ENCODE data around the gene HARBI1. TPM values are rescaled to one million over a fixed set of nuclear protein-coding genes. Genes with fewer than 3 reads are reported as not detected.

HARBI1 gene
- polyA plus RNA-seq, 1 of the 3 experiments (the other 2 are of a cell fraction), result 2.4 TPM

DNA sequence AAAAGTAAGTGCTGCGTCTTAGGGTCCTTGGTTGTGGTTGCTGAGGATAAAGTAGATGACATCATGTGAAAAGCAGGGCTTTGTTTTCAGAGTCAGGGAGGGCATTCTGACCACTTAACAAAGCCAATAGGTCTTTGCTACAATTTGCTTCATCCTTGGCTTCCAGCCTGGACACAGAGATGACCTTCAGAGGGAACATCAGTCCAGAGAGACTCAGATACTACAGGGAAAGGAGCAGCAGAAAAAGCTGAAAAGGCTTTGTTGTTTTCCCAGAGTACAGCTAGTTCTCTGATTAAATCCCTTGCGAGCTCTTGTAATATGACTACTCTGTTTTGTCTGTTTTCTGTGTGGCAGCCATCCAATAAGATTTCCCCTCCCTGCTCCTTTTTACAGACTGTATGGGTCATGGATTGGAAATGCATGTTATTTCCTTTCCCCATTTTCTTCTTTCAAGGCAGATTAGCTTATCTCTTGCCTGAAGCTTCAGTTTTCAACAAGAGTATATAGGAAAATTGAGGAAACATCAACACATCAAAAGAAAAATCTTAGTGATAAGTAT, 32.2 kb upstream of the HARBI1 start:
- Histone ChIP-seq H2AFZ (ENCODE audit: low read depth) (0 out of 2 replicates have a peak overlapping the region, but pooled peaks have one; percentile 26), H3K9ac (peak overlapping the region; percentile 68), H3K79me2 (ENCODE audit: insufficient read depth) (no peaks in the 10 kb centered on the region), H3K27me3 (ENCODE audit: insufficient read depth) (no peaks in the 10 kb centered on the region), H3K4me2 (peak overlapping the region; percentile 65), H3K27ac (ENCODE audit: low read depth in 2 of 2, low read length in 1 of 2) (peak overlapping the region; percentile 87 to 97), H4K20me1 (ENCODE audit: insufficient read depth) (no peaks in the 10 kb centered on the region), H3K4me3 (ENCODE audit: low read depth in 2 of 2, low read length in 1 of 2) (0 out of 4 replicates have a peak overlapping the region, but pooled peaks of 1 of the 2 experiments have one; percentile 0), H3K4me1 (ENCODE audit: control insufficient read depth in 1 of 2, insufficient read depth in 2 of 2, low read depth in 1 of 2, low read length in 1 of 2) (peaks cover 3 to 25% of the 10 kb centered on the region in 2 experiments; a peak in 3 of 4 replicates), H3K9me2 (no peaks in the 10 kb centered on the region), H3K9me3 (no peaks in the 10 kb centered on the region), H3K36me3 (replicated peaks in 1 of 2; ENCODE audit: control insufficient read depth in 1 of 2, insufficient read depth in 2 of 2, low read length in 1 of 2) (peaks cover 26 to 44% of the 10 kb centered on the region in 2 experiments), H3F3A (replicated peaks; ENCODE audit: insufficient read depth) (peaks cover 30% of the 10 kb centered on the region)
- 17% methylated on average over 2 of the region's 2 CpGs for WGBS (ENCODE audit: low lambda C conversion rate)
- ChIA-PET POLR2A (interaction anchor here (1.3 kb wide), 1 partner anchor 29 kb away, joined by 4 read pairs; no protein-coding TSS in a partner anchor), CTCF (interaction anchor here (0.7 to 0.8 kb wide), 2 partner anchors 43 to 120 kb away, joined by 3 read pairs; no protein-coding TSS in a partner anchor)
- peak; percentile 49 for DNase-seq
- TF ChIP-seq, protein P1, sequence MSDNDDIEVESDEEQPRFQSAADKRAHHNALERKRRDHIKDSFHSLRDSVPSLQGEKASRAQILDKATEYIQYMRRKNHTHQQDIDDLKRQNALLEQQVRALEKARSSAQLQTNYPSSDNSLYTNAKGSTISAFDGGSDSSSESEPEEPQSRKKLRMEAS (IDR thresholded peaks at IDR 0.05; ENCODE audit: low read depth), result peak; percentile 20; the same call in 1 of the 2 replicates
- TF ChIP-seq POLR2AphosphoS5 (IDR thresholded peaks at IDR 0.05; ENCODE audit: low read depth, low read length) (peak; percentile 57; the same call in 1 of the 2 replicates), TAF1 (IDR thresholded peaks at IDR 0.05; ENCODE audit: borderline replicate concordance, low read depth, low read length) (peak; percentile 42; the same call in 1 of the 2 replicates), FOXM1 (IDR thresholded peaks at IDR 0.05; ENCODE audit: low read depth) (0 out of 2 replicates have a peak, but pooled peaks have one; percentile 32), CHD2 (IDR thresholded peaks at IDR 0.05; ENCODE audit: low read length, partially characterized antibody) (no peak), NRF1 (IDR thresholded peaks at IDR 0.05; ENCODE audit: low read depth, low read length) (no peak), SIN3A (IDR thresholded peaks at IDR 0.05; ENCODE audit: borderline replicate concordance, low read depth, low read length) (0 out of 2 replicates have a peak, but pooled peaks have one; percentile 24), SMC3 (IDR thresholded peaks at IDR 0.05; ENCODE audit: low read depth, low read length) (no peak), EZH2phosphoT487 (IDR thresholded peaks at IDR 0.05; ENCODE audit: borderline replicate concordance, low read depth) (no peak), RXRA (IDR thresholded peaks at IDR 0.05; ENCODE audit: borderline replicate concordance, low read depth) (peak; percentile 69; the same call in 1 of the 2 replicates), RCOR1 (IDR thresholded peaks at IDR 0.05; ENCODE audit: low read length) (no peak), YY1 (IDR thresholded peaks at IDR 0.05; ENCODE audit: low read depth) (no peak), GABPA (IDR thresholded peaks at IDR 0.05; ENCODE audit: low read depth) (no peak), FOSL2 (IDR thresholded peaks at IDR 0.05; ENCODE audit: borderline replicate concordance, low read depth) (peak; percentile 71; the same call in 1 of the 2 replicates), JUND (IDR thresholded peaks at IDR 0.05) (peak; percentile 79), RFX5 (IDR thresholded peaks at IDR 0.05; ENCODE audit: low read length) (no peak), FOXJ3 (CRISPR knock-in tag; IDR thresholded peaks at IDR 0.05) (no peak), MEF2A (IDR thresholded peaks at IDR 0.05; ENCODE audit: borderline replicate concordance, low read depth) (no peak), GATA2 (CRISPR knock-in tag; IDR thresholded peaks at IDR 0.05) (peak; percentile 20; the same call in 1 of the 2 replicates), EP300 (IDR thresholded peaks at IDR 0.05; ENCODE audit: borderline replicate concordance in 1 of 2, low read depth in 1 of 2, low read length in 1 of 2) (peak; percentile 44 to 68; a peak in 3 of 4 replicates), RAD21 (IDR thresholded peaks at IDR 0.05; ENCODE audit: low read length) (no peak), MXI1 (IDR thresholded peaks at IDR 0.05; ENCODE audit: low read depth, low read length) (0 out of 2 replicates have a peak, but pooled peaks have one; percentile 15), NFIC (IDR thresholded peaks at IDR 0.05; ENCODE audit: borderline replicate concordance) (peak; percentile 74)
- TF ChIP-seq, protein P2, sequence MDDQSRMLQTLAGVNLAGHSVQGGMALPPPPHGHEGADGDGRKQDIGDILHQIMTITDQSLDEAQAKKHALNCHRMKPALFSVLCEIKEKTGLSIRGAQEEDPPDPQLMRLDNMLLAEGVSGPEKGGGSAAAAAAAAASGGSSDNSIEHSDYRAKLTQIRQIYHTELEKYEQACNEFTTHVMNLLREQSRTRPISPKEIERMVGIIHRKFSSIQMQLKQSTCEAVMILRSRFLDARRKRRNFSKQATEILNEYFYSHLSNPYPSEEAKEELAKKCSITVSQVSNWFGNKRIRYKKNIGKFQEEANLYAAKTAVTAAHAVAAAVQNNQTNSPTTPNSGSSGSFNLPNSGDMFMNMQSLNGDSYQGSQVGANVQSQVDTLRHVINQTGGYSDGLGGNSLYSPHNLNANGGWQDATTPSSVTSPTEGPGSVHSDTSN (IDR thresholded peaks at IDR 0.05), result peak; percentile 87
- TF ChIP-seq, protein P3, sequence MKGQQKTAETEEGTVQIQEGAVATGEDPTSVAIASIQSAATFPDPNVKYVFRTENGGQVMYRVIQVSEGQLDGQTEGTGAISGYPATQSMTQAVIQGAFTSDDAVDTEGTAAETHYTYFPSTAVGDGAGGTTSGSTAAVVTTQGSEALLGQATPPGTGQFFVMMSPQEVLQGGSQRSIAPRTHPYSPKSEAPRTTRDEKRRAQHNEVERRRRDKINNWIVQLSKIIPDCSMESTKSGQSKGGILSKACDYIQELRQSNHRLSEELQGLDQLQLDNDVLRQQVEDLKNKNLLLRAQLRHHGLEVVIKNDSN (IDR thresholded peaks at IDR 0.05; ENCODE audit: borderline replicate concordance, low read depth), result 0 out of 2 replicates have a peak, but pooled peaks have one; percentile 13
- TF ChIP-seq, protein P4, sequence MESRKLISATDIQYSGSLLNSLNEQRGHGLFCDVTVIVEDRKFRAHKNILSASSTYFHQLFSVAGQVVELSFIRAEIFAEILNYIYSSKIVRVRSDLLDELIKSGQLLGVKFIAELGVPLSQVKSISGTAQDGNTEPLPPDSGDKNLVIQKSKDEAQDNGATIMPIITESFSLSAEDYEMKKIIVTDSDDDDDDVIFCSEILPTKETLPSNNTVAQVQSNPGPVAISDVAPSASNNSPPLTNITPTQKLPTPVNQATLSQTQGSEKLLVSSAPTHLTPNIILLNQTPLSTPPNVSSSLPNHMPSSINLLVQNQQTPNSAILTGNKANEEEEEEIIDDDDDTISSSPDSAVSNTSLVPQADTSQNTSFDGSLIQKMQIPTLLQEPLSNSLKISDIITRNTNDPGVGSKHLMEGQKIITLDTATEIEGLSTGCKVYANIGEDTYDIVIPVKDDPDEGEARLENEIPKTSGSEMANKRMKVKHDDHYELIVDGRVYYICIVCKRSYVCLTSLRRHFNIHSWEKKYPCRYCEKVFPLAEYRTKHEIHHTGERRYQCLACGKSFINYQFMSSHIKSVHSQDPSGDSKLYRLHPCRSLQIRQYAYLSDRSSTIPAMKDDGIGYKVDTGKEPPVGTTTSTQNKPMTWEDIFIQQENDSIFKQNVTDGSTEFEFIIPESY (IDR thresholded peaks at IDR 0.05; ENCODE audit: borderline replicate concordance, low read depth), result 0 out of 2 replicates have a peak, but pooled peaks have one; percentile 46
- TF ChIP-seq, protein P5, sequence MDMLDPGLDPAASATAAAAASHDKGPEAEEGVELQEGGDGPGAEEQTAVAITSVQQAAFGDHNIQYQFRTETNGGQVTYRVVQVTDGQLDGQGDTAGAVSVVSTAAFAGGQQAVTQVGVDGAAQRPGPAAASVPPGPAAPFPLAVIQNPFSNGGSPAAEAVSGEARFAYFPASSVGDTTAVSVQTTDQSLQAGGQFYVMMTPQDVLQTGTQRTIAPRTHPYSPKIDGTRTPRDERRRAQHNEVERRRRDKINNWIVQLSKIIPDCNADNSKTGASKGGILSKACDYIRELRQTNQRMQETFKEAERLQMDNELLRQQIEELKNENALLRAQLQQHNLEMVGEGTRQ (IDR thresholded peaks at IDR 0.05; ENCODE audit: borderline replicate concordance, low read depth, low read length), result no peak
- TF ChIP-seq, protein P6, sequence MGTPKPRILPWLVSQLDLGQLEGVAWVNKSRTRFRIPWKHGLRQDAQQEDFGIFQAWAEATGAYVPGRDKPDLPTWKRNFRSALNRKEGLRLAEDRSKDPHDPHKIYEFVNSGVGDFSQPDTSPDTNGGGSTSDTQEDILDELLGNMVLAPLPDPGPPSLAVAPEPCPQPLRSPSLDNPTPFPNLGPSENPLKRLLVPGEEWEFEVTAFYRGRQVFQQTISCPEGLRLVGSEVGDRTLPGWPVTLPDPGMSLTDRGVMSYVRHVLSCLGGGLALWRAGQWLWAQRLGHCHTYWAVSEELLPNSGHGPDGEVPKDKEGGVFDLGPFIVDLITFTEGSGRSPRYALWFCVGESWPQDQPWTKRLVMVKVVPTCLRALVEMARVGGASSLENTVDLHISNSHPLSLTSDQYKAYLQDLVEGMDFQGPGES (IDR thresholded peaks at IDR 0.05; ENCODE audit: low read depth, low read length), result no peak

Data from SK-N-SH (cell line).